ENCODE data around the gene ICAM4.

GRCh38 chr19:10320602-10321416 lies 34.1 kb downstream of the ICAM4 start:
- TF ChIP-seq, protein P1, sequence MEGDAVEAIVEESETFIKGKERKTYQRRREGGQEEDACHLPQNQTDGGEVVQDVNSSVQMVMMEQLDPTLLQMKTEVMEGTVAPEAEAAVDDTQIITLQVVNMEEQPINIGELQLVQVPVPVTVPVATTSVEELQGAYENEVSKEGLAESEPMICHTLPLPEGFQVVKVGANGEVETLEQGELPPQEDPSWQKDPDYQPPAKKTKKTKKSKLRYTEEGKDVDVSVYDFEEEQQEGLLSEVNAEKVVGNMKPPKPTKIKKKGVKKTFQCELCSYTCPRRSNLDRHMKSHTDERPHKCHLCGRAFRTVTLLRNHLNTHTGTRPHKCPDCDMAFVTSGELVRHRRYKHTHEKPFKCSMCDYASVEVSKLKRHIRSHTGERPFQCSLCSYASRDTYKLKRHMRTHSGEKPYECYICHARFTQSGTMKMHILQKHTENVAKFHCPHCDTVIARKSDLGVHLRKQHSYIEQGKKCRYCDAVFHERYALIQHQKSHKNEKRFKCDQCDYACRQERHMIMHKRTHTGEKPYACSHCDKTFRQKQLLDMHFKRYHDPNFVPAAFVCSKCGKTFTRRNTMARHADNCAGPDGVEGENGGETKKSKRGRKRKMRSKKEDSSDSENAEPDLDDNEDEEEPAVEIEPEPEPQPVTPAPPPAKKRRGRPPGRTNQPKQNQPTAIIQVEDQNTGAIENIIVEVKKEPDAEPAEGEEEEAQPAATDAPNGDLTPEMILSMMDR (IDR thresholded peaks at IDR 0.05; ENCODE audit: insufficient read depth, low read depth, low read length) = no peak
- TF ChIP-seq EZH2 (IDR thresholded peaks at IDR 0.05; ENCODE audit: insufficient read depth, low read length) = no peak

All from astrocyte (in vitro differentiated cells and primary cell).